Psoas muscle (tissue), 8 donors: Measurements from ENCODE around the gene TMEM163. TPM values are rescaled to one million over a fixed set of nuclear protein-coding genes. Genes with fewer than 3 reads are reported as not detected.

Experiments used
- ATAC-seq, 4 donors: fragments of 200-7000 bp; cut with Tn5 transposase; one replicate each; pipeline ENCODE4 v1.9.1; 2020; ENCODE audit warnings: moderate library complexity in 3 of 4, mild to moderate bottlenecking in 2 of 4
- DNase-seq, 2 donors: peaks; one replicate each; pipeline ENCODE4 v3.0.0-alpha.2; 2020
- H3K27ac ChIP-seq: fragments of 200-600 bp; one replicate; pipeline ENCODE4 v1.8.0; 2022
- H3K27me3 ChIP-seq, 3 donors: fragments of 200-600 bp in 1 of 3; one replicate each; pipeline versions ENCODE4 v1.6.1 to v1.8.0; 2013 to 2022; ENCODE audit warnings: low read length in 2 of 3, mild to moderate bottlenecking in 2 of 3, moderate library complexity in 1 of 3; ENCODE audit not compliant: insufficient read depth in 3 of 3
- H3K36me3 ChIP-seq, 2 donors: fragments of 200-600 bp in 1 of 2; one replicate each; pipeline versions ENCODE4 v1.6.1 to v1.8.0; 2013 to 2022; ENCODE audit warnings: low read depth in 1 of 2, mild to moderate bottlenecking in 1 of 2, moderate library complexity in 1 of 2; ENCODE audit not compliant: insufficient read depth in 1 of 2
- H3K4me1 ChIP-seq: fragments of 200-600 bp; one replicate; pipeline ENCODE4 v1.8.0; 2022
- H3K4me3 ChIP-seq: fragments of 200-600 bp; one replicate; pipeline ENCODE4 v1.8.0; 2022; ENCODE audit warnings: mild to moderate bottlenecking
- H3K9me3 ChIP-seq: fragments of 200-600 bp; one replicate; pipeline ENCODE4 v1.8.0; 2022
- WGBS, 3 donors: extraction: QIAGEN DNeasy Blood & Tissue Kit; methylation state at CpG; one replicate each; pipeline versions ENCODE4 v1.1.6 to v1.1.7; 2013; 5-methylcytosine and 5-hydroxymethylcytosine counted together
- intact Hi-C, 2 donors: fragments of 100-400 bp; cut with DNase I; formaldehyde crosslinking; loops; one replicate each; pipeline versions ENCODE4 v1.11.0 to v1.14.2; 2022
- polyA plus RNA-seq, 3 donors: library from polyadenylated mRNA; stranded (reverse); fragments of 200-250 nt; gene quantifications; one replicate each; pipeline ENCODE4 v1.2.3, GENCODE V29; 2013
- total RNA-seq, 4 donors: library from RNA; stranded (reverse); fragmentation: NEBNext Ultra II Directional in 2 of 4; extraction: Animal tissue kit (Norgen Biotek cat#: 25700) in 2 of 4; gene quantifications; one replicate each; pipeline versions ENCODE4 v1.2.1 to v1.2.4, GENCODE V29; 2021 to 2023
- TF ChIP-seq, protein P1 (sequence below): fragments of 200-600 bp; IDR thresholded peaks from one replicate; pipeline ENCODE4 v1.8.0; 2022; ENCODE audit warnings: antibody characterized with exemption
- donor health status: healthy with polysubstance abuse.
- donor health status: DM: no; HTN: no; CAD: no; lungs with moderate emphysema.
- donor health status: Bipolar disorder and iron deficiency.
- donor health status: healthy.
- donor health status: DM: yes; HTN: yes; CAD: no.
- donor health status: DM: no; HTN: no; CAD: no.
- donor health status: DM: no; HTN: no; CAD: no.
- donor health status: DM: yes; HTN: yes; CAD: no.

TMEM163 gene
- total and polyA plus RNA-seq, 7 donors, result 0.17 to 0.52 (median 0.28) TPM; not detected in 1

DNA sequence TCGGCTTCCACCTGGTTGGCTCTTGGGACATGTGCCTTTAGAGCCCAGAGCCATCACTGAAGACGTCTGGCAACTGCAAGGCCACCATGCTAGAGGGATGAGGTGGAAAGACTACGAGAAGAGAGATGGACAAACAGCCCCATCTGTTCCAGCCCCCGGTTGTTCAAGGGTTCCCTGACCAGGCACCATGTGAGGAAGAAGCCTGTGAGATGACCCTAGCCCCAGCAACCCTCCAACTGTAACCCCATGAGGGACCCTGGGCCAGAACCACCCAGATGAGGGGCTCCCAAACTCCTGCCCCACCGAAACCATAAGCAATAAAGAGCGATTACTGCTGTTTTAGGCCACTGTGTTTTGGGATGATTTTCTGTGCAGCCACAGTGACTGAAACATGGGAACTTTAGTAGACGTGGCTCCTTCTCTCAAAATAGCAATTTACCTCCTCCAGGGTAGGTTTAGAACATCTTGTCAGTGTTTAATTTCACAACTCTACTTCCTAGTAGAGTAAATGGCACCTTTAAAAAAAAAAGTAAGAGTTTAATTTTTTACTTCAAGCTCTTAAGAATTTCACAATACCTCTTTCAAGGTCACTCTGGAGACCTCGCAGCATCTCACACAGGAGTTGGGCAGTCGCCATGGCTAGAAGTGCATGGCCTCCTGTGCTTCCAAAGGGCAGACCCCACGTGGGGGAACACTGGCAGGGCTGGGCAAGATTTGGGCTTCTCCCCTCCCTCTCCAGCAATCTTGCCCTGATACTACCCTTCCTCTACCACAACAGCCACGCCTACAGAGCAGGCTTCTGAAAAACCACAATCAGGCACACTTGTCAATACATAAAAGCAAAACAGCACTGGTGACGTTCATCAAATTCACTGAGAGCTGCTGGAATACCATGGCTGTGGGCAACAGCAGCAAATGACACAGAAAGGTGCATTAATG, 48.8 kb downstream of the TMEM163 start:
- Histone ChIP-seq H3K9me3 (no peaks in the 10 kb centered on the region), H3K4me3 (no peak overlapping the region), H3K36me3 (no peaks in the 10 kb centered on the region), H3K27ac (no peak overlapping the region), H3K4me1 (no peaks in the 10 kb centered on the region), H3K27me3 (no peaks in the 10 kb centered on the region)
- ATAC-seq, result no peak
- TF ChIP-seq, protein P1, sequence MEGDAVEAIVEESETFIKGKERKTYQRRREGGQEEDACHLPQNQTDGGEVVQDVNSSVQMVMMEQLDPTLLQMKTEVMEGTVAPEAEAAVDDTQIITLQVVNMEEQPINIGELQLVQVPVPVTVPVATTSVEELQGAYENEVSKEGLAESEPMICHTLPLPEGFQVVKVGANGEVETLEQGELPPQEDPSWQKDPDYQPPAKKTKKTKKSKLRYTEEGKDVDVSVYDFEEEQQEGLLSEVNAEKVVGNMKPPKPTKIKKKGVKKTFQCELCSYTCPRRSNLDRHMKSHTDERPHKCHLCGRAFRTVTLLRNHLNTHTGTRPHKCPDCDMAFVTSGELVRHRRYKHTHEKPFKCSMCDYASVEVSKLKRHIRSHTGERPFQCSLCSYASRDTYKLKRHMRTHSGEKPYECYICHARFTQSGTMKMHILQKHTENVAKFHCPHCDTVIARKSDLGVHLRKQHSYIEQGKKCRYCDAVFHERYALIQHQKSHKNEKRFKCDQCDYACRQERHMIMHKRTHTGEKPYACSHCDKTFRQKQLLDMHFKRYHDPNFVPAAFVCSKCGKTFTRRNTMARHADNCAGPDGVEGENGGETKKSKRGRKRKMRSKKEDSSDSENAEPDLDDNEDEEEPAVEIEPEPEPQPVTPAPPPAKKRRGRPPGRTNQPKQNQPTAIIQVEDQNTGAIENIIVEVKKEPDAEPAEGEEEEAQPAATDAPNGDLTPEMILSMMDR, result no peak
- intact Hi-C loops, result no loop called here
- DNase-seq, result no peak
- 73 to 76% (median 75%) methylated on average over 12 of the region's 12 CpGs for WGBS, 3 donors

DNA sequence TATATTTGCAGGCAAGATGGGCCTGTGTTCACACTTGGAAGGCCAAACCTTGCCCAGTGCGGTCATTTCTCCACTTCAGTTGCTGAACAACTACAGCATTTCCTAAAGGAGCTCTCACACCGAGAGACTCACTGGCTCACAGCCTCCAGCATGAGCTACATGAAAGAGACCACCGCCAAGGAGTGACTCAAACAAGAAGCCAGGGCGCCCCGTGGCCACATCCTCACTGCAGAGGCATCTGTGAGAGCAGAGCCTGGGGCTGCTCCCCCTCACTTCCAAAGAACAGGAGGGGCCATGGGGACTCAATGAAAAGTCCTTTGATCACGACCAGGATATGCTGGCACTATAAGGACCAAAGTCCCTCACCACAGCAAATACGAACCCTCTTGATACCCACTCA, 50.0 kb downstream of the TMEM163 start:
- Histone ChIP-seq H3K27me3 (peaks cover 0 to 2% (median 0%) of the 10 kb centered on the region in 3 donors), H3K36me3 (no peaks in the 10 kb centered on the region), H3K4me3 (no peak overlapping the region), H3K27ac (no peak overlapping the region), H3K4me1 (no peaks in the 10 kb centered on the region), H3K9me3 (no peaks in the 10 kb centered on the region)
- 79 to 87% (median 82%) methylated on average over 7 of the region's 7 CpGs for WGBS, 3 donors
- DNase-seq (no peak), ATAC-seq (no peak)
- TF ChIP-seq, protein P1, result no peak
- intact Hi-C loops, result no loop called here

DNA sequence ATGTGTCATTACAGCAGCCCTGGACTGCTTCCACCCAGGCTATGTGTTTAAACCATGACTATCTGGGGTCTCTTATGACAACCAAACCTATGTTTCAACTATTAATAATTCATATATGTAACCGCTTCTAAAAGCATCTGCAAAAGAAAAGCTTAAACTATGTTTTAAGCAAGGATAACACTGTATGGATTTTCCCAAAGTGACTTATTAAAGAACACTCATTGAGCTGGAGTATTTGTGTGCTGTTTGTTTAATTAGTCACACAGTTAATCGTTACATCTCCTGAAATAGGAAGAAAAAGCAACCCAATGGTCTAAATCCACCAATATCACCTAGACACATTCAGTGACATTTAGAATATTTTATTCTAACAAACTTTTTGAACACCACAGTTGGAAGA, 51.3 kb downstream of the TMEM163 start:
- intact Hi-C loops, result no loop called here
- Histone ChIP-seq H3K4me3 (no peak overlapping the region), H3K9me3 (no peaks in the 10 kb centered on the region), H3K36me3 (no peaks in the 10 kb centered on the region), H3K27me3 (peaks cover 0 to 2% (median 0%) of the 10 kb centered on the region in 3 donors), H3K27ac (no peak overlapping the region), H3K4me1 (no peaks in the 10 kb centered on the region)
- WGBS, 3 donors, result 84 to 94% (median 92%) methylated on average over 2 of the region's 2 CpGs
- ATAC-seq, result no peak
- DNase-seq, result no peak
- TF ChIP-seq, protein P1, result no peak

DNA sequence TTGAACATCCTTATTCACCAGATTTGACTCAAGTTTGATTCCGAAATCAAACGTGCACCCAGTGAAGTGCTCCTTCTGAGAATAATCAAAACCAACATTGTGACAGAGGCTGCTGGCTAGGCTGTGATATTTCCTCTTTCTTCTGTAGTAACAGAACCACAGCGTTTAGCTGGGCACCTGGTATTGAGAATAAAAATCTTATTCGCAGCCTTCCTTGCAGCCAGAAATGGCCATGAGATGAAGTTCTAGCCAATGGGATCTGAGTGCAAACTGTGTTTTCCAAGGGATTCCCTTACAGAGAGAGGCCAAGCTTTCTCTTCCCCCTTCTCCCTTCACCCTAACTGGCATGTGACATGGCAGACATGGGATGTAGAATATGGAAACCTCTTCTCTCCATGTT, 51.7 kb downstream of the TMEM163 start:
- Histone ChIP-seq H3K9me3 (no peaks in the 10 kb centered on the region), H3K36me3 (no peaks in the 10 kb centered on the region), H3K27me3 (peaks cover 0 to 2% (median 0%) of the 10 kb centered on the region in 3 donors), H3K4me3 (no peak overlapping the region), H3K4me1 (no peaks in the 10 kb centered on the region), H3K27ac (no peak overlapping the region)
- TF ChIP-seq, protein P1, result no peak
- intact Hi-C loops, result no loop called here
- no peak for ATAC-seq
- DNase-seq, result no peak
- WGBS, 3 donors, result 83 to 86% (median 85%) methylated on average over 4 of the region's 4 CpGs
